Left hindlimb (tissue), 1 donor: ENCODE data around the gene PLOD3.

Experiments
- DNase-seq: peaks from one replicate; pipeline ENCODE4 v3.0.0-alpha.2; 2018

The PLOD3 gene

GRCh38 chr7:101179117-101179516 is 38.3 kb downstream of the PLOD3 start:
- DNase-seq: no peak

DNA sequence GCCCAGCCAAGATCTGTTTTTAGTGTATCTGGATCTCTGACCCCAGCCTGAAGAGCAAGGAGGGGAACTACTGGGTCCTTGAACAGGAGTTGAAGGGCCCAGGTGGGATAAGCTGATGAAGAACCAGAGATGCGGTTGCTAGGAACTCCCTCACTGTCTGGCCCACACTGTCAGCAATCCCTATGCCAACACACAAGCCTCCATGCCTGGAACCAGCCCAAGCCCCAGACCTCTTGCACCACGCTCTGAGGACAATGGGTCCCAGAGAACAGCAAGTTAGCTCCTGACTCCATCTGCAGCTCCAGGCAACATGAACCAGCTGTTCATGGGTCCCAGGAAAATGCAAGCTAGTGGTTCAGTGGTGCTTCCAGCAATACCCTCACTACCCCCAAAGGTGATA is 39.7 kb downstream of the PLOD3 start:
- no peak for DNase-seq

- DNase-seq: no peak
These were observed 41.7 kb downstream of the PLOD3 start for GRCh38 chr7:101175664-101176063.

GRCh38 chr7:101174322-101174854 is 43.0 kb downstream of the PLOD3 start:
- DNase-seq: no peak

- DNase-seq: no peak
These were observed 43.6 kb downstream of the PLOD3 start for GRCh38 chr7:101173752-101174244.

DNA sequence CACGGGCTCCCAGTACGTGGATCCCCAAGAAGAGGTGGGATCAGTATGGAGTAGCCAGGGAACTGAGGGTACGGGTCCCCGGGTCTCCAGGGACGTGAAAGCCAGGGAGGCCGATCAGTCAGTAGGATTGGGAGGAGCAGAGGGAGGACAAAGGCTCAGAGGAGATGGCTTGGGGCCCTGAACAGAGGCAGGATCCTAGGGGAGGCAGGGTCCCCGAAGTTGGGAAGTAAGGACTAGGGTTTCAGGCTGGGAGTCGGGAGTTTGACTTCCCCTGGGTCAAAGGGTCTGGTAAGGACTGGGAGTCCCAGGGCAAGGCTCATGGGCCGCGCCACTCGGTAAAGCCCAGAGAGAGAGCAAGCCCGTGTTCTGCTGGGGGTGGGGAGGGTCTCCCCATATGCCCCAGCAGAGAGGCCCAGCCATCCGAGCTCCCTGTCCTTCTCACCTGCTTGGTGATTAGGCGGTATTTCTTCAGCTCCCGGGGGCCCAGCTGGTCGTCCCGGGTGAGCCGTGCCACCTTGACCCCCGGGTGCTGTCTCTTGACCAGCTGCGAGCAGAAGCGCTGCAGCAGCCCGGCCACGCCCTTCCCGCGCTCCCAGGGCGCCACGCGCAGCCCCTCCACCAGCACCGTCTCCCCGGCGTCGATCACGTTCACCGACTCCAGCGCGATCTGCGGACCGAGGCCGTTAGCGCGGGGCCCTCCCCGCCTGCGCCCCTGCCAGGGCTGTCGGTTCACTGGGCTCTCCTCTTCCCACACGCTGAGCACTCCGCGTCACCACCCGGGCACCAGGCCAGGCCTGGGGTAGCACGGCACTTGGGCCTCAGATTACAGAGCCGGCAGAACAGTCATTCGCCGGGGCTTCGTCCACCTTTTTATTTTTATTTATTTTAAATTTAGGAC is 44.3 kb downstream of the PLOD3 start:
- no peak for DNase-seq

DNA sequence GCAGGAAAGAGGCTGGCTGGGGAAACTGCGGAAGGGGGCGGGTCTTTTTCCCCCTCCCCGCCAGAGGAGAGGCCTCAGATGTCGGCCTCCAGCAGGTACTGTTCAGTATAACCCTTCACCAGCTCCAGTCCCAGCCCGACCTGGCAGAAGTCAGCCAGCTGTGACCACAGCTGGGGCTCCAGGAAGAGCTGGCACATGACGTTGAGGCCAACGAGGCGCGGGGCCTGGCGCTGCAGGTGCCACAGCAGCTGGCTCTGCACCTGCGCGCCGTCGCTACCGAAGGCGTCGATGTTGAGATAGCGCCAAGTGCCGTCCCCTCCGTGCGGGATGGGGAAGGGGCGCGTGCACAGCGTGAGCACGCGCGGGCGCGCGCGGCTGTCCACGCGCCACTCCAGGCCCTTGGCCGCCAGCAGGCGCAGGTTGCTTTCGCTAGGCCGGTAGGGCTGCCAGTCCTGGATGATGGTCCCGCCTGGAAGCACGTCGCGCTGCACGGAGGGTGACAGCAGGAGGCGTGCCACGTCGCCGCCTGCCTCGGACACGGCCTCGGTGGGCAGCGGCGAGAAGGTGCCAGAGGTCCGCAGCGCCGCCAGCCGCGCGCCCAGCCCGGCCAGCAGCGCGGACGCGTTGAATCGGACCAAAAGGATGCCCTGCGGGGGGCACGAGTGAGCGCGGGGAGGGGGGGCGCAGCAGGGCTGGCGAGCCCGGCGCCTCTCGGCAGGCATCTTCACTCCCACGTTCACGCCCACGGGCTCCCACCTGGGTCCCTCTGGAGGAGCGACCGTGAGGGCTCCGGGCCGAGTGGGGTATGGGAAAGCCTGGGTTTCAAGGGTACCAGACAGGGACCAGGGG is 45.2 kb downstream of the PLOD3 start:
- DNase-seq: no peak

- DNase-seq: no peak
These were observed 45.9 kb downstream of the PLOD3 start for GRCh38 chr7:101171442-101171837.

- DNase-seq: no peak
These were observed 46.6 kb downstream of the PLOD3 start for GRCh38 chr7:101170617-101171441.

DNA sequence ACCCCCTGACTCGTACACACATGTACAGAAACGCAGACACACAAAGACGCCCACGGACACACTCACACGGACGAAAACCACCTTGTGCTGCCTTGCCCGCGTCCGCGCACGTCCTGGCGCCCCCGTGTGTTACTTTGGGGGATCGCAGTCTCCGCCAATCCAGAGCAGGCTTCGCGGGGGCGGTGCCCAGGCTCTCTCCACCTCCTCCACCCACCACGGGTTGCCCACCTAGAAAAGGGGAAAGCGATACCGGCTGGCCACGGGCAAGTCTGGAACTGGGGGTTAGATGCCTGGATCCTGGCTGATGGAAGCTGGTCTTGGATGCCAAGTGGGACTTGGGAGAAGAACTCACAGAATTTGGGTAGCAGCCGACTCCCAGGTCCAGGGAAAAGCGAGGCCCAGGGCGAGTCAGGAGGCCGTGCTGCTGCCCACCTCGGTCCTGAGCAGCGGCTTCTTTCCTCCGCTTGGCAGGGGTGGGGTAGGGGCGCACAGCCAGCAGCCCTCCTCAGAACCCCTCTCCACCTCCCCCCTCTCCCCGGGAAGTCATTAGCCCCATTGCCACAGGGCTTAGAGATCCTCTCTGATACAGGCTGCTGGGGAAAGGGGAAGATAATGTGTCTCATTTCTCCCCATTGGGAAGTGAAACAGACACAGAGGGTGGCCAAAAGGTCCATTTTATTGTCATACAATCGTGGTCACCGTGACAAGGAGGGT is 47.4 kb downstream of the PLOD3 start:
- peak; percentile 62 for DNase-seq

DNA sequence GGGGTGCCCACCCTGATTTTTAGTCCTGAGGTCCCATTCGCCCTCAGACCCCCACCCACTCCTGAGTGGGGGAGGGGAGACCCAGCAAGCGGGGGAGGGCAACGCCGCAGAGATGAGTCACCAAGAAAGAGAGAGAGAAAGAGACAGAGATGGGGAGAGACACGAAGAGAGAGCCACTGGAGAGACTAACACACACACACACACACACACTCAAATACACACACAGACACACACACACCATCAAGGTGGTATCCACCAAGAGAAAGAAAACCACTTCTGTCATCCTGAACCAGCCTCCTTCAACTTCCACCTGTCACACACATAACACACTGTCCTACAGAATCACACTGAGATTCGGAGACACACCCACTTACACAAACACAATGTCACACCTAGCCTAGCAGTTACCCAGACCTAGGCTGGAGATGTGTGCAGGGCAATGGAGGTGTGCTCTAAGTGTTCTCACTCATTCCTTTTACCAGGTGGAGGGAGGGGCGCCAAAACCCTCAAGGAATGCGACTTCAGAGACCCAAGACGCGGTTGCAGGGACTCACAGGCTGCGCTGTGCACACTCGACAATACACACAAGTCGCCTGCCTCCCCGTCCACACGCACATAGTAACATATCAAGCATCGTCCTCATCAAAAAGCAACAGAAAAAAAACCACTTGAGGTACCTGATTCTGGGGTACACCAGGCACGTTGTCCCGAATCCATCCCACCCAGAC is 48.1 kb downstream of the PLOD3 start:
- no peak for DNase-seq

DNA sequence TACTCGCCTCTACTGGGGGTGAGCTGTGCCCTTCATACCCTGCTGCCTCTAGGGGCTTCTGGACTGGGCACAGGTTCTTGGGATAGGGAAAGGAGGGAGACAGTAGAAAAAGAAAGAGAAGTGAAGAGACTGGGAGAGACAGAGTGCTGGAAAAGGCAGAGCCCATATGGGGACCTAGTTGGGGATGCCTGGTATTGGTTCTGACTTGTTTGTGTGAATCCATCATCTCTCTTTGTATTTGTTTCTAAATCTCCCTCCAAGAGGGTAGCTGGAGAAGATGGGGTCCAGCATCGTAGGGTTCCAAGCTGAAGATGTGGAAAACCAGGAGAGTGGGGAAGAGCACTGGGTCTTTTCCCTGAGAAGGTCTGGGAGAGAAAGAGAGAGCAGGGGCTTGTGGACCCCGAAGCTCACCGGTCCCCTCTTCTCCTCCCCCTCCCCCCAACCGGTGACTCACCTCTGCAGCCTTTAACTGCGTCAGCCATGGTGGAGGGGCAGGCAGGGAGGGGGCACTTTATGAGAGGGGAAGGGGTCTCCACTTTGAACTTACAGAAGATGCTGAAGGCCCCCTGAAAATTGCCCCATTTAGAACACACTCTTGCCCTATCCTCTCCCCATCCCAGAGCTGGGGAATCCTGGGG is 48.9 kb downstream of the PLOD3 start:
- no peak for DNase-seq

- DNase-seq: no peak
These were observed 49.6 kb downstream of the PLOD3 start for GRCh38 chr7:101167645-101168411.

DNA sequence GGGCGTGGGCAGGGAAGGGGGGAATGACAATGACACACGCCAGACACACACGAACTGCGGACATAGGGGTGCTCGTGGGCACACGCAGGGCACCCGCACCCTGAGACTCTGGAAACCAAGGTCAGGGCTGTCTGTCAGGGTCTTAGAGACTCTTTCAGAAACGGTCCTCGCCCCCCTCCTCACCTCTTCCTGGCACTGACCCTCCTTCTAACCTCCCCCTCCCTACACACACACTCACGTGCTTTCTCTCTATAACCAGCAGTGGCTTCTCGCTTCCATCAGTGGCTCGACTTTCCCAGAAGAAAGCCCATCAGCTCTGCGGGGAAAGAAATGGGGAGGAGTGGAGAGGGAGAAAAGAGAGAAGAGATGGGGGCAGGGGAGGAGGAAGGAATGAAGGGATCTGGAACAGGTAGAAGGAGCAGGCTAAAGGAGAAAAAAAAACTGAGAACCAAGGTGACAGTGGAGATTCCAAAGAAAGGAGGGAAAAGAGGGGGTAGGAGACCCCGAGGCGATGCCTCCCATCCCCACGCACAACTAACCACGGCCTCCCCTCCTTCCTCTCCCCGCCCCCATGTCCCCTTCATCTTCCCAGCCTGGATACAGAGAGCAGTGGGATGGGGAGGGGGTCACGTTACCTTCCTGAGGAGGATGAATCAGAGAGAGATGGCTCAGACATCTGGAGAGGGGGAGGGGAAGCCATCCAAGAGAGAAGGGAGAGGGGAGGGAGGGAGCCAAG is 50.3 kb downstream of the PLOD3 start:
- no peak for DNase-seq

DNA sequence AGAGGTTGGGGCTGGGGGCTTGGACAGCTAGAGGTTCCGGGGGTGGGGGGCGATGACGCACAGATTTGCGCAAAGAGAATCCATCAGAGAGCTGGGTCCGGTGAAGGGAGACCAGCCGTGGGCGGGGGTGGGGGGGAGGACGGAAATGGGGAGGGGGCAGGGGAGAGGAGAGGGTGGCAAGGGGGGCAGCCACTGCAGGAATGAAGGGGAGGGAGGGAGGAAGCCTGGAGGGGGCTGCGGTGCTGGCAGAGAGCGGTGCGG is 50.8 kb downstream of the PLOD3 start:
- DNase-seq: no peak

GRCh38 chr7:101165958-101166647 is 51.3 kb downstream of the PLOD3 start:
- no peak for DNase-seq

GRCh38 chr7:101165075-101165957 is 52.1 kb downstream of the PLOD3 start, which contains the start of gene VGF:
Gene VGF (minus strand): TSS chr7:101165569. CDS start chr7:101164843, 726 bp downstream.
- DNase-seq: peak; percentile 90
